Sigmoid colon (tissue), 7 donors: ENCODE measurements around the gene ERAS. TPM values are rescaled to one million over a fixed set of nuclear protein-coding genes. Genes with fewer than 3 reads are reported as not detected.

Experiments used
- DNase-seq: peaks from one replicate; pipeline ENCODE4 v3.0.0-alpha.2; 2019
- H3K27ac ChIP-seq, 4 donors: fragments of 200-600 bp; sonication (generic); one replicate each; pipeline ENCODE4 v1.5.1; 2016 to 2019; ENCODE audit warnings: mild to moderate bottlenecking in 1 of 4
- H3K27me3 ChIP-seq, 3 donors: fragments of 200-600 bp; sonication (generic); one replicate each; pipeline ENCODE4 v1.5.1; 2019; ENCODE audit warnings: mild to moderate bottlenecking in 1 of 3
- H3K36me3 ChIP-seq, 4 donors: fragments of 200-600 bp; sonication (generic); one replicate each; pipeline ENCODE4 v1.5.1; 2016 to 2019
- H3K4me1 ChIP-seq, 4 donors: fragments of 200-600 bp; sonication (generic); one replicate each; pipeline ENCODE4 v1.5.1; 2017 to 2019
- H3K4me3 ChIP-seq, 4 donors: fragments of 200-600 bp; sonication (generic); one replicate each; pipeline ENCODE4 v1.5.1; 2017 to 2019; ENCODE audit warnings: mild to moderate bottlenecking in 2 of 4, moderate library complexity in 1 of 4
- H3K9me3 ChIP-seq, 4 donors: fragments of 200-600 bp in 3 of 4; sonication (generic) in 3 of 4; one replicate each; pipeline versions ENCODE4 v1.5.1 to v1.6.1; 2013 to 2019
- CTCF ChIP-seq, 4 experiments: fragments of 450-650 bp in 3 of 4; fragments of 200-600 bp in 1 of 4; IDR thresholded peaks; one replicate each; pipeline ENCODE4 v1.5.1; 2016 to 2019; ENCODE audit warnings: antibody characterized with exemption in 4 of 4, mild to moderate bottlenecking in 3 of 4, moderate library complexity in 2 of 4
- EP300 ChIP-seq, 4 donors: sonication (generic); formaldehyde crosslinking; IDR thresholded peaks; one replicate each; pipeline ENCODE4 v1.6.1; 2017; ENCODE audit warnings: antibody characterized with exemption in 4 of 4
- POLR2A ChIP-seq, 2 donors: fragments of 450-650 bp; IDR thresholded peaks; one replicate each; pipeline ENCODE4 v1.6.1; 2016; ENCODE audit warnings: antibody characterized with exemption in 2 of 2, mild to moderate bottlenecking in 2 of 2, moderate library complexity in 2 of 2
- POLR2AphosphoS5 ChIP-seq, 4 donors: sonication (generic); formaldehyde crosslinking; IDR thresholded peaks; one replicate each; pipeline ENCODE4 v1.6.1; 2017; ENCODE audit warnings: antibody characterized with exemption in 4 of 4
- WGBS, 2 donors: extraction: QIAGEN DNeasy Blood & Tissue Kit; methylation state at CpG; one replicate each; pipeline ENCODE4 v1.1.7; 2013; 5-methylcytosine and 5-hydroxymethylcytosine counted together
- intact Hi-C: fragments of 100-400 bp; cut with DNase I; formaldehyde crosslinking; loops from one replicate; pipeline ENCODE4 v1.15.1; 2023
- polyA plus RNA-seq, 3 donors: library from polyadenylated mRNA; stranded (reverse); fragments of 200-250 nt; gene quantifications; one replicate each; pipeline ENCODE4 v1.2.3, GENCODE V29; 2013
- total RNA-seq, 4 donors: library from RNA; depleted of rRNA; stranded (reverse); fragments of >200 nt; gene quantifications; one replicate each; pipeline ENCODE4 v1.1.0, GENCODE V29; 2016
- donor health status: healthy with polysubstance abuse.
- donor health status: Bipolar disorder and iron deficiency.
- donor health status: healthy.

The ERAS gene
- total and polyA plus RNA-seq, 7 donors: 0.12 TPM; not detected in 6

GRCh38 chrX:48833542-48834138 is 7.3 kb downstream of the ERAS start:
- 10 to 31% methylated on average over 9 of the region's 9 CpGs for WGBS, 2 donors
- Histone ChIP-seq H3K36me3 (no peaks in the 10 kb centered on the region), H3K27ac (no peak overlapping the region), H3K9me3 (no peaks in the 10 kb centered on the region), H3K4me1 (peaks cover 0 to 12% (median 6%) of the 10 kb centered on the region in 4 donors), H3K27me3 (peaks cover 10 to 48% (median 16%) of the 10 kb centered on the region in 3 donors), H3K4me3 (no peak overlapping the region)
- intact Hi-C loops: no loop called here
- no peak for DNase-seq
- TF ChIP-seq POLR2AphosphoS5 (IDR thresholded peaks at IDR 0.05): no peak
- TF ChIP-seq CTCF (IDR thresholded peaks at IDR 0.05): no peak
- TF ChIP-seq EP300 (IDR thresholded peaks at IDR 0.05): no peak
- TF ChIP-seq POLR2A (IDR thresholded peaks at IDR 0.05): no peak

- peaks cover 10 to 48% (median 16%) of the 10 kb centered on the region in 3 donors for H3K27me3 ChIP-seq
- H3K27ac ChIP-seq: no peak overlapping the region
- H3K9me3 ChIP-seq: no peaks in the 10 kb centered on the region
- H3K4me1 ChIP-seq: peaks cover 0 to 12% (median 6%) of the 10 kb centered on the region in 4 donors
- H3K36me3 ChIP-seq: no peaks in the 10 kb centered on the region
- DNase-seq: no peak
- no peak for TF ChIP-seq EP300 (IDR thresholded peaks at IDR 0.05)
- no peak for TF ChIP-seq CTCF (IDR thresholded peaks at IDR 0.05)
- no peak for TF ChIP-seq POLR2A (IDR thresholded peaks at IDR 0.05)
- no peak for TF ChIP-seq POLR2AphosphoS5 (IDR thresholded peaks at IDR 0.05)
- H3K4me3 ChIP-seq: no peak overlapping the region
- intact Hi-C loops: no loop called here
- 6 to 17% methylated on average over 7 of the region's 7 CpGs for WGBS, 2 donors
These were observed 8.0 kb downstream of the ERAS start for GRCh38 chrX:48834383-48834709.

- H3K4me1 ChIP-seq: peaks cover 0 to 12% (median 6%) of the 10 kb centered on the region in 4 donors
- intact Hi-C loops: no loop called here
- H3K36me3 ChIP-seq: no peaks in the 10 kb centered on the region
- H3K9me3 ChIP-seq: no peaks in the 10 kb centered on the region
- TF ChIP-seq EP300 (IDR thresholded peaks at IDR 0.05): no peak
- no peak for TF ChIP-seq POLR2A (IDR thresholded peaks at IDR 0.05)
- TF ChIP-seq CTCF (IDR thresholded peaks at IDR 0.05): no peak
- peak within 1 kb of the TSS in 2 of 4 donors; percentile 37 to 39 for H3K4me3 ChIP-seq
- DNase-seq: no peak
- peaks cover 10 to 46% (median 16%) of the 10 kb centered on the region in 3 donors for H3K27me3 ChIP-seq
- WGBS, 2 donors: 12 to 16% methylated on average over 30 to 35 of the region's 35 CpGs
- no peak within 1 kb of the TSS for H3K27ac ChIP-seq
These were observed 9.4 kb downstream of the ERAS start, which contains the start of gene PCSK1N for GRCh38 chrX:48835524-48836329. PCSK1N (minus strand) TSS chrX:48835610; CDS start chrX:48835532, 78 bp downstream.

- 63 to 89% methylated on average over 10 of the region's 10 CpGs for WGBS, 2 donors
- intact Hi-C loops: no loop called here
- no peak for TF ChIP-seq CTCF (IDR thresholded peaks at IDR 0.05)
- TF ChIP-seq POLR2A (IDR thresholded peaks at IDR 0.05): no peak
- no peak for TF ChIP-seq POLR2AphosphoS5 (IDR thresholded peaks at IDR 0.05)
- no peak for TF ChIP-seq EP300 (IDR thresholded peaks at IDR 0.05)
- no peak overlapping the region for H3K4me3 ChIP-seq
- DNase-seq: no peak
- no peaks in the 10 kb centered on the region for H3K9me3 ChIP-seq
- peaks cover 0 to 10% (median 6%) of the 10 kb centered on the region in 3 donors for H3K27me3 ChIP-seq
- H3K36me3 ChIP-seq: no peaks in the 10 kb centered on the region
- H3K27ac ChIP-seq: no peak overlapping the region
- H3K4me1 ChIP-seq: peaks cover 0 to 7% (median 6%) of the 10 kb centered on the region in 4 donors
These were observed 13.4 kb downstream of the ERAS start for GRCh38 chrX:48839686-48840085.
